IMR-90 (cell line): ENCODE results near the gene LYZL1. TPM values are rescaled to one million over a fixed set of nuclear protein-coding genes. Genes with fewer than 3 reads are reported as not detected.

Experiments
- ATAC-seq: fragments of 200-7000 bp; cut with Tn5 transposase; 2 replicates; pipeline ENCODE4 v1.9.1; 2020; ENCODE audit warnings: low read depth, mild to moderate bottlenecking, moderate library complexity
- BruUV-seq: library from RNA; stranded (reverse); fragments of 400-500 nt; replicated peaks from 2 replicates; lab custom pipeline; 2021; lab: Mats Ljungman, UMichigan
- CTCF ChIA-PET: fragments of 300-600 bp; formaldehyde crosslinking; extraction: SDS; loops from one replicate; lab custom pipeline; 2021; ENCODE audit warnings: antibody characterized with exemption; lab: Yijun Ruan, JAX
- POLR2A ChIA-PET: fragments of 300-600 bp; sonication (Branson Sonifier 250); formaldehyde crosslinking; loops from one replicate; lab custom pipeline; 2022; ENCODE audit warnings: antibody characterized with exemption; ENCODE audit not compliant: unreplicated experiment; lab: Charles Lee
- DNase-seq: peaks from one replicate; pipeline ENCODE4 v3.0.0; 2013
- H2AFZ ChIP-seq: replicated peaks from 2 replicates; pipeline ENCODE3; 2013; ENCODE audit warnings: low read length, mild to moderate bottlenecking; ENCODE audit not compliant: poor library complexity
- H2AK5ac ChIP-seq: 2 replicates; pipeline ENCODE4 v1.6.1; 2013; ENCODE audit warnings: low read depth, low read length, inconsistent platforms
- H2AK9ac ChIP-seq: replicated peaks from 2 replicates; pipeline ENCODE3; 2013; ENCODE audit warnings: mild to moderate bottlenecking, low read depth, low read length, moderate library complexity; ENCODE audit not compliant: poor library complexity
- H2BK120ac ChIP-seq: 2 replicates; pipeline ENCODE4 v1.6.1; 2013; ENCODE audit warnings: low read depth, low read length, inconsistent platforms
- H2BK15ac ChIP-seq: 3 replicates; pipeline ENCODE4 v1.6.1; 2013; ENCODE audit warnings: low read depth, low read length, inconsistent platforms
- H2BK20ac ChIP-seq: 2 replicates; pipeline ENCODE4 v1.6.1; 2013; ENCODE audit warnings: low read depth, mild to moderate bottlenecking, inconsistent platforms, low read length, moderate library complexity
- H2BK5ac ChIP-seq: 2 replicates; pipeline ENCODE4 v1.6.1; 2013; ENCODE audit warnings: mild to moderate bottlenecking, low read depth, low read length, inconsistent platforms; ENCODE audit not compliant: poor library complexity, severe bottlenecking
- H3K14ac ChIP-seq: replicated peaks from 2 replicates; pipeline ENCODE4 v1.6.1; 2013; ENCODE audit warnings: low read depth, low read length, inconsistent platforms
- H3K18ac ChIP-seq: 2 replicates; pipeline ENCODE4 v1.6.1; 2013; ENCODE audit warnings: low read depth, low read length, control low read depth
- H3K23ac ChIP-seq: 2 replicates; pipeline ENCODE4 v1.6.1; 2013; ENCODE audit warnings: low read depth, low read length, inconsistent platforms
- H3K27ac ChIP-seq: 2 replicates; pipeline ENCODE4 v1.5.1; 2013; ENCODE audit warnings: mild to moderate bottlenecking, control low read depth, low read length; ENCODE audit not compliant: insufficient read depth
- H3K27me3 ChIP-seq: 2 replicates; pipeline ENCODE4 v1.6.1; 2013; ENCODE audit warnings: low read length; ENCODE audit not compliant: control insufficient read depth, insufficient read depth
- H3K36me3 ChIP-seq: 2 replicates; pipeline ENCODE4 v1.6.1; 2013; ENCODE audit warnings: low read length, mixed read lengths; ENCODE audit not compliant: control insufficient read depth, insufficient read depth
- H3K4ac ChIP-seq: 2 replicates; pipeline ENCODE4 v1.6.1; 2013; ENCODE audit warnings: low read depth, low read length, inconsistent platforms
- H3K4me1 ChIP-seq: 2 replicates; pipeline ENCODE4 v1.6.1; 2013; ENCODE audit warnings: low read length, mixed read lengths; ENCODE audit not compliant: control insufficient read depth, insufficient read depth
- H3K4me2 ChIP-seq: 2 replicates; pipeline ENCODE4 v1.6.1; 2013; ENCODE audit warnings: low read depth, mild to moderate bottlenecking, control low read depth, low read length, moderate library complexity
- H3K4me3 ChIP-seq: 2 replicates; pipeline ENCODE4 v1.5.1; 2013; ENCODE audit warnings: low read depth, mild to moderate bottlenecking, control low read depth, low read length, moderate library complexity; ENCODE audit not compliant: insufficient read depth
- H3K56ac ChIP-seq: 2 replicates; pipeline ENCODE4 v1.6.1; 2013; ENCODE audit warnings: low read length, inconsistent platforms; ENCODE audit not compliant: insufficient read depth; ENCODE audit errors: extremely low read depth
- H3K79me1 ChIP-seq, 2 experiments: 2 replicates each; pipeline ENCODE4 v1.6.1; 2013; ENCODE audit warnings: low read length in 2 of 2, inconsistent platforms in 1 of 2, low read depth in 1 of 2
- H3K9ac ChIP-seq: 2 replicates; pipeline ENCODE4 v1.6.1; 2013; ENCODE audit warnings: low read depth, low read length, control low read depth
- H3K9me1 ChIP-seq: 2 replicates; pipeline ENCODE4 v1.6.1; 2013; ENCODE audit warnings: low read length, inconsistent platforms; ENCODE audit not compliant: insufficient read depth
- H3K9me3 ChIP-seq: 2 replicates; pipeline ENCODE4 v1.6.1; 2013; ENCODE audit warnings: low read length; ENCODE audit not compliant: control insufficient read depth, insufficient read depth
- H4K20me1 ChIP-seq: 2 replicates; pipeline ENCODE4 v1.6.1; 2013; ENCODE audit warnings: low read length, inconsistent platforms; ENCODE audit not compliant: insufficient read depth
- H4K5ac ChIP-seq: 2 replicates; pipeline ENCODE4 v1.6.1; 2013; ENCODE audit warnings: mild to moderate bottlenecking, low read depth, low read length, control low read depth
- H4K8ac ChIP-seq, 2 experiments: 2 replicates each; pipeline ENCODE4 v1.6.1; 2013; ENCODE audit warnings: low read depth in 2 of 2, low read length in 2 of 2, control low read depth in 1 of 2, inconsistent platforms in 1 of 2
- H4K91ac ChIP-seq: 2 replicates; pipeline ENCODE4 v1.6.1; 2013; ENCODE audit warnings: low read depth, low read length, inconsistent platforms; ENCODE audit not compliant: insufficient read depth
- CEBPB ChIP-seq: IDR thresholded peaks from 2 replicates; pipeline ENCODE4 v1.6.1; 2012; ENCODE audit warnings: low read depth, low read length, improper control_type of control experiment
- CTCF ChIP-seq: conservative IDR thresholded peaks from 2 replicates; pipeline ENCODE4 v1.5.1; 2012; ENCODE audit warnings: mild to moderate bottlenecking, low read depth, low read length, improper control_type of control experiment
- ELK1 ChIP-seq: fragments of 150-350 bp; IDR thresholded peaks from 2 replicates; pipeline ENCODE4 v1.6.1; 2016; ENCODE audit warnings: low read depth, mild to moderate bottlenecking, low read length, moderate library complexity, borderline replicate concordance
- FOS ChIP-seq: fragments of 150-350 bp; IDR thresholded peaks from 2 replicates; pipeline ENCODE4 v1.6.1; 2016; ENCODE audit warnings: low read depth, low read length
- MAFK ChIP-seq: IDR thresholded peaks from 2 replicates; pipeline ENCODE4 v1.6.1; 2012; ENCODE audit warnings: low read depth, low read length, improper control_type of control experiment
- MAZ ChIP-seq: IDR thresholded peaks from 2 replicates; pipeline ENCODE4 v1.6.1; 2012; ENCODE audit warnings: low read depth, mild to moderate bottlenecking, low read length, improper control_type of control experiment, moderate library complexity, borderline replicate concordance
- MXI1 ChIP-seq: IDR thresholded peaks from 2 replicates; pipeline ENCODE4 v1.6.1; 2012; ENCODE audit warnings: low read depth, mild to moderate bottlenecking, low read length, moderate library complexity, borderline replicate concordance
- NFE2L2 ChIP-seq: fragments of 150-350 bp; IDR thresholded peaks from 2 replicates; pipeline ENCODE4 v1.6.1; 2016; ENCODE audit warnings: low read depth, mild to moderate bottlenecking, low read length
- POLR2A ChIP-seq: IDR thresholded peaks from 2 replicates; pipeline ENCODE4 v1.6.1; 2012; ENCODE audit warnings: mild to moderate bottlenecking, low read depth, low read length
- RAD21 ChIP-seq: IDR thresholded peaks from 2 replicates; pipeline ENCODE4 v1.6.1; 2012; ENCODE audit warnings: low read length, improper control_type of control experiment
- RCOR1 ChIP-seq: IDR thresholded peaks from 2 replicates; pipeline ENCODE4 v1.6.1; 2012; ENCODE audit warnings: mild to moderate bottlenecking, low read length, improper control_type of control experiment; ENCODE audit not compliant: insufficient replicate concordance
- RFX5 ChIP-seq: IDR thresholded peaks from 2 replicates; pipeline ENCODE4 v1.8.0; 2012; ENCODE audit warnings: low read depth, mild to moderate bottlenecking, low read length, moderate library complexity
- SMC3 ChIP-seq: fragments of 150-350 bp; IDR thresholded peaks from 2 replicates; pipeline ENCODE4 v1.6.1; 2016; ENCODE audit warnings: low read depth, mild to moderate bottlenecking, antibody characterized with exemption, low read length, moderate library complexity
- USF2 ChIP-seq: fragments of 150-350 bp; IDR thresholded peaks from 2 replicates; pipeline ENCODE4 v1.6.1; 2017; ENCODE audit warnings: mild to moderate bottlenecking, antibody characterized with exemption, low read length, low read depth
- WGBS, 2 experiments: methylation state at CpG; one replicate each; pipeline versions ENCODE4 v1.1.5 to v1.1.7; 2013; ENCODE audit warnings: missing lambda C conversion rate in 2 of 2; ENCODE audit not compliant: insufficient read length in 1 of 2; ENCODE audit errors: extremely low coverage in 2 of 2; 5-methylcytosine and 5-hydroxymethylcytosine counted together
- dilution Hi-C: fragments of 300-500 bp; cut with HindIII; formaldehyde crosslinking; loops from one replicate; pipeline ENCODE4 v1.14.3; 2018; ENCODE audit warnings: low sequenced_read_pairs; ENCODE audit not compliant: unreplicated experiment
- in situ Hi-C: fragments of 300-500 bp; cut with MboI; formaldehyde crosslinking; loops from 3 replicates; pipeline ENCODE4 v1.14.3; 2019; ENCODE audit warnings: low sequenced_read_pairs, inconsistent platforms, mixed read lengths
- intact Hi-C: fragments of 100-400 bp; cut with micrococcal nuclease; formaldehyde crosslinking; loops from 2 replicates; pipeline ENCODE4 v1.10.0; 2022
- polyA plus RNA-seq, 3 experiments: library from polyadenylated mRNA; depleted of rRNA; stranded (reverse); fragments of >200 nt; gene quantifications; 2 replicates each; pipeline ENCODE4 v1.2.3, GENCODE V29; 2012; ENCODE audit warnings: low replicate concordance in 1 of 3
- total RNA-seq: library from RNA; depleted of rRNA; stranded (reverse); fragments of >200 nt; gene quantifications from 2 replicates; pipeline ENCODE4 v1.2.3, GENCODE V29; 2012

The LYZL1 gene
- total and polyA plus RNA-seq, 2 of the 4 experiments (the other 2 are of a cell fraction): not detected

GRCh38 chr10:29276251-29276850, 12.5 kb upstream of the LYZL1 start:
- Histone ChIP-seq H2BK20ac (no peak overlapping the region), H3K4me3 (no peak overlapping the region), H3K9ac (no peak overlapping the region), H3K9me1 (no peaks in the 10 kb centered on the region), H3K4ac (no peak overlapping the region), H2AK9ac (no peak overlapping the region), H3K27me3 (peaks cover 42% of the 10 kb centered on the region), H4K8ac (no peak overlapping the region), H2BK15ac (no peak overlapping the region), H3K27ac (no peak overlapping the region), H3K23ac (no peak overlapping the region), H2BK120ac (no peak overlapping the region), H4K5ac (no peak overlapping the region), H3K9me3 (no peaks in the 10 kb centered on the region; the same call in 1 of the 2 replicates), H3K36me3 (no peaks in the 10 kb centered on the region), H2AK5ac (no peak overlapping the region), H3K56ac (no peak overlapping the region), H4K20me1 (no peaks in the 10 kb centered on the region), H3K4me2 (no peak overlapping the region), H3K4me1 (no peaks in the 10 kb centered on the region), H4K91ac (no peak overlapping the region), H3K18ac (no peak overlapping the region), H3K14ac (no peak overlapping the region), H3K79me1 (no peaks in the 10 kb centered on the region), H2BK5ac (no peak overlapping the region), H2AFZ (no peak overlapping the region)
- DNase-seq (no peak), ATAC-seq (no peak)
- in situ Hi-C loops (no loop called here), dilution Hi-C loops (no loop called here), intact Hi-C loops (no loop called here)
- no TSS peak for BruUV-seq
- 68% methylated on average over 5 of the region's 6 CpGs; no CpG with 5 or more reads in 1 of the 2 experiments for WGBS, 2 experiments
- POLR2A ChIA-PET: no interaction called here
- no peak for TF ChIP-seq ELK1
- TF ChIP-seq FOS: no peak
- no peak for TF ChIP-seq MAZ
- no peak for TF ChIP-seq MXI1
- no peak for TF ChIP-seq RFX5
- TF ChIP-seq MAFK: no peak
- TF ChIP-seq RAD21: no peak
- no peak for TF ChIP-seq SMC3
- no peak for TF ChIP-seq RCOR1
- TF ChIP-seq CEBPB: no peak
- TF ChIP-seq POLR2A: no peak
- no peak for TF ChIP-seq CTCF
- TF ChIP-seq NFE2L2: no peak
- no peak for TF ChIP-seq USF2
- CTCF ChIA-PET: no interaction called here
